B cell (primary cell): ENCODE measurements around the gene CEP295NL.

Experiments used
- CTCF ChIP-seq: fragments of 200-600 bp; IDR thresholded peaks from one replicate; pipeline ENCODE4 v1.8.0; 2022; ENCODE audit warnings: antibody characterized with exemption, mild to moderate bottlenecking
- EZH2 ChIP-seq: IDR thresholded peaks from 2 replicates; pipeline ENCODE4 v1.6.1; 2012; ENCODE audit warnings: borderline replicate concordance, low read depth, mild to moderate bottlenecking, moderate library complexity, low read length; ENCODE audit not compliant: insufficient read depth, poor library complexity, severe bottlenecking

DNA sequence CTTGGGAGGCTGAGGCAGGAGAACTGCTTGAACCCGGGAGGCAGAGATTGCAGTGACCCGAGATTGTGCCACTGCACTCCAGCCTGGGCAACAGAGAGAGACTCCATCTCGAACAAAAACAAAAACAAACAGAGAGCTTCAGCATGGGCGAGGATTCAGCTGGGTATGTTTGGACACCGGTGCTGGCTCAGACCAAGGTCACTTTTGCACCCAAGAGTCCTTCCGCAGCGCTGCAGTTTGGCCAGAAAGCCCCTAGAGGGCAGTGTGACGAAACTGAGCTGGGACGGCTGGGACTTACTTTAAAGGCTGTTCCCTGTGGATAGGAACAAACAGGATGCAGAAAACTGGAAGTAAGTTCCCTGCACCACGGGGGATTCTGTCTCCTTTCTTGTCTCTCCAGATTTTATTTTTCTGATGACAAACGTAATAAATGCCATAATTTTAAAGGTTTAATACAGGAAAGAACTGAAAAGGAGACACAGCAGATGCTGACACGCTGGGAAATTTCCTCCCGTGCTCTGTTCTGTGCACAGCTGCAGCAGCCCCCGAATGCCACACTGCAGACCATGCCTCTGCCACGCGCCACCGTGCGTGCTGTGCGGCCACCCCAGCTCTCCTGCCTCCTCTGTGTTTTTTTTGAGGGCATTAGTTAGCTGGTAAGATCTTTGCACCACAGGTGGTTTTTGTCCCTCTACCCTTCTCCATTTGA, 37.2 kb downstream of the CEP295NL start:
- TF ChIP-seq EZH2 (no peak), CTCF (peak; percentile 92)
